HepG2 (cell line): Measurements from ENCODE around the gene APBB1. TPM values are rescaled to one million over a fixed set of nuclear protein-coding genes. Genes with fewer than 3 reads are reported as not detected.

Source experiments
- ATAC-seq: fragments of 200-7000 bp; cut with Tn5 transposase; 3 replicates; pipeline ENCODE4 v1.9.1; 2020; ENCODE audit warnings: mild to moderate bottlenecking, moderate library complexity
- BruUV-seq: library from RNA; stranded (reverse); fragments of 400-500 nt; replicated peaks from 2 replicates; lab custom pipeline; 2021; lab: Mats Ljungman, UMichigan
- CTCF ChIA-PET: fragments of 300-600 bp; formaldehyde crosslinking; extraction: SDS; loops from one replicate; lab custom pipeline; 2021; ENCODE audit warnings: low total read pairs, inconsistent platforms, low intra/inter-chr PET ratio; lab: Yijun Ruan, JAX
- POLR2A ChIA-PET: fragments of 350-600 bp; sonication (Branson Sonifier 250); formaldehyde crosslinking; loops from one replicate; lab custom pipeline; 2020; ENCODE audit warnings: antibody characterized with exemption, inconsistent platforms; lab: Yijun Ruan, JAX
- DNase-seq: peaks from one replicate; pipeline ENCODE4 v3.0.0-alpha.2; 2015; ENCODE audit warnings: low spot score
- FAIRE-seq: peaks from 3 replicates; lab custom pipeline; 2011; peaks lifted over from hg19 to GRCh38; lab: Jason Lieb, UNC
- H2AFZ ChIP-seq: one replicate; pipeline ENCODE4 v1.6.1; 2011; ENCODE audit warnings: low read length, inconsistent platforms
- H3K27ac ChIP-seq: fragments of 300-600 bp; 3 replicates; pipeline ENCODE4 v1.8.0; 2011; ENCODE audit warnings: mixed run types, mild to moderate bottlenecking, mixed read lengths, low read length, inconsistent platforms; ENCODE audit not compliant: insufficient read depth; ENCODE audit errors: extremely low read length
- H3K27me3 ChIP-seq, 2 experiments: fragments of 200-600 bp in 1 of 2; 2 replicates in 1 of 2; 3 replicates in 1 of 2; pipeline versions ENCODE4 v1.6.0 to v1.8.0; 2011; ENCODE audit warnings: low read length in 2 of 2, mild to moderate bottlenecking in 2 of 2, moderate library complexity in 2 of 2, inconsistent platforms in 1 of 2; ENCODE audit not compliant: insufficient read depth in 2 of 2, control insufficient read depth in 1 of 2
- H3K36me3 ChIP-seq, 2 experiments: fragments of 200-600 bp in 1 of 2; replicated peaks in 1 of 2; 2 replicates in 1 of 2; 3 replicates in 1 of 2; pipeline versions ENCODE4 v1.5.1 to v1.8.0; 2011; ENCODE audit warnings: low read length in 2 of 2, inconsistent platforms in 1 of 2; ENCODE audit not compliant: insufficient read depth in 2 of 2, control insufficient read depth in 1 of 2
- H3K4me1 ChIP-seq: 2 replicates; pipeline ENCODE4 v1.5.1; 2012; ENCODE audit warnings: low read length, inconsistent platforms; ENCODE audit not compliant: insufficient read depth
- H3K4me2 ChIP-seq: 2 replicates; pipeline ENCODE4 v1.6.0; 2011; ENCODE audit warnings: low read depth, low read length, inconsistent platforms
- H3K4me3 ChIP-seq, 3 experiments: fragments of 200-600 bp in 1 of 3; sonication (generic), shearing (Covaris generic) in 1 of 3; replicated peaks in 1 of 3; 2 replicates each; pipeline ENCODE4 v1.5.1; 2011 to 2016; ENCODE audit warnings: low read length in 3 of 3, inconsistent platforms in 2 of 3, low read depth in 2 of 3, mild to moderate bottlenecking in 2 of 3, control low read depth in 1 of 3, mixed read lengths in 1 of 3; ENCODE audit not compliant: insufficient read depth in 1 of 3
- H3K79me2 ChIP-seq: one replicate; pipeline ENCODE4 v1.6.1; 2011; ENCODE audit warnings: low read length, inconsistent platforms; ENCODE audit not compliant: insufficient read depth
- H3K9ac ChIP-seq: 2 replicates; pipeline ENCODE4 v1.6.0; 2011; ENCODE audit warnings: mild to moderate bottlenecking, low read depth, low read length, inconsistent platforms; ENCODE audit not compliant: insufficient read depth
- H3K9me3 ChIP-seq: 2 replicates; pipeline ENCODE4 v1.5.1; 2012; ENCODE audit warnings: mild to moderate bottlenecking, low read length
- H4K20me1 ChIP-seq: 2 replicates; pipeline ENCODE4 v1.6.0; 2011; ENCODE audit warnings: inconsistent platforms, mild to moderate bottlenecking, low read length, moderate library complexity; ENCODE audit not compliant: insufficient read depth
- ARNTL ChIP-seq: sonication (generic); formaldehyde crosslinking; IDR thresholded peaks from 2 replicates; pipeline ENCODE4 v1.4.0; 2020; ENCODE audit warnings: mild to moderate bottlenecking, missing genetic modification reagents
- BHLHE40 ChIP-seq: IDR thresholded peaks from 2 replicates; pipeline ENCODE4 v1.6.1; 2011; ENCODE audit warnings: low read length, improper control_type of control experiment
- CHD2 ChIP-seq: IDR thresholded peaks from 2 replicates; pipeline ENCODE4 v1.6.1; 2011; ENCODE audit warnings: low read depth, low read length, improper control_type of control experiment
- FOXP4 ChIP-seq: sonication (generic); formaldehyde crosslinking; IDR thresholded peaks from 2 replicates; pipeline ENCODE4 v1.4.0; 2020; ENCODE audit warnings: missing genetic modification reagents
- GABPA ChIP-seq, 2 experiments: IDR thresholded peaks; 2 replicates each; pipeline ENCODE4 v1.6.1; 2011 to 2016; ENCODE audit warnings: low read depth in 2 of 2, low read length in 1 of 2, missing biosample characterization in 1 of 2, missing genetic modification characterization in 1 of 2
- GABPB1 ChIP-seq: IDR thresholded peaks from 2 replicates; pipeline ENCODE4 v1.6.1; 2016; ENCODE audit warnings: mild to moderate bottlenecking, missing genetic modification reagents, moderate library complexity, missing compliant biosample characterization
- HDAC2 ChIP-seq: sonication (generic); formaldehyde crosslinking; IDR thresholded peaks from 2 replicates; pipeline ENCODE4 v1.4.0; 2020; ENCODE audit warnings: missing genetic modification reagents
- ISL2 ChIP-seq: sonication (generic); formaldehyde crosslinking; IDR thresholded peaks from 2 replicates; pipeline ENCODE4 v1.5.0; 2020; ENCODE audit warnings: missing genetic modification reagents
- NCOA2 ChIP-seq: sonication (generic); formaldehyde crosslinking; IDR thresholded peaks from 2 replicates; pipeline ENCODE4 v1.8.0; 2022; ENCODE audit warnings: inconsistent platforms
- RBFOX2 ChIP-seq: fragments of 200-400 bp; formaldehyde crosslinking; IDR thresholded peaks from 2 replicates; pipeline ENCODE4 v1.6.1; 2017; ENCODE audit warnings: low read depth, mild to moderate bottlenecking, low read length
- RBM39 ChIP-seq: fragments of 200-400 bp; formaldehyde crosslinking; IDR thresholded peaks from one replicate; pipeline ENCODE4 v1.6.1; 2018; ENCODE audit warnings: antibody characterized with exemption, mild to moderate bottlenecking, low read depth, low read length; ENCODE audit not compliant: poor library complexity, severe bottlenecking
- SP5 ChIP-seq: IDR thresholded peaks from 2 replicates; pipeline ENCODE4 v1.6.1; 2016; ENCODE audit warnings: low read depth, borderline replicate concordance
- ZBTB26 ChIP-seq: IDR thresholded peaks from 2 replicates; pipeline ENCODE4 v1.6.1; 2016; ENCODE audit warnings: missing compliant biosample characterization, missing genetic modification reagents, borderline replicate concordance
- ZBTB8A ChIP-seq: sonication (generic); formaldehyde crosslinking; IDR thresholded peaks from 2 replicates; pipeline ENCODE4 v1.4.0; 2020; ENCODE audit warnings: mild to moderate bottlenecking, low read depth, missing genetic modification reagents, borderline replicate concordance
- ZNF101 ChIP-seq: sonication (generic); formaldehyde crosslinking; IDR thresholded peaks from 2 replicates; pipeline ENCODE4 v1.4.0; 2020; ENCODE audit warnings: mild to moderate bottlenecking, low read depth, missing genetic modification reagents, borderline replicate concordance
- ZNF574 ChIP-seq: sonication (generic); formaldehyde crosslinking; IDR thresholded peaks from 2 replicates; pipeline ENCODE4 v1.4.0; 2020; ENCODE audit warnings: missing genetic modification reagents
- WGBS: methylation state at CpG from one replicate; pipeline ENCODE4 v1.1.6; 2017; ENCODE audit warnings: low lambda C conversion rate; 5-methylcytosine and 5-hydroxymethylcytosine counted together
- in situ Hi-C: cut with HindIII; loops from 2 replicates; pipeline ENCODE4 v1.10.0; 2017; ENCODE audit warnings: low pct_unique_long_range_greater_than_20kb; ENCODE audit not compliant: extremely low pct_ligation_motif_present
- intact Hi-C: fragments of 100-400 bp; cut with micrococcal nuclease; formaldehyde crosslinking; loops from one replicate; pipeline ENCODE4 v1.10.0; 2022; ENCODE audit not compliant: unreplicated experiment
- polyA plus RNA-seq, 8 experiments: library from polyadenylated mRNA; depleted of rRNA in 3 of 8; stranded (reverse) in 7 of 8; unstranded in 1 of 8; fragments of >200 nt; fragmentation: Illumina TruSeq in 4 of 8; extraction: Trizol in 4 of 8; gene quantifications; 2 replicates each; pipeline versions ENCODE4 v1.2.1 to v1.2.3, GENCODE V29; 2011 to 2016; ENCODE audit warnings: low read depth in 4 of 8, missing spikeins in 1 of 8, mixed read lengths in 1 of 8; ENCODE audit not compliant: insufficient read depth in 1 of 8
- total RNA-seq, 5 experiments: library from RNA; depleted of rRNA; stranded (reverse); fragments of >200 nt; fragmentation: Illumina TruSeq; extraction: Trizol; gene quantifications; 2 replicates each; pipeline ENCODE4 v1.2.3, GENCODE V29; 2016; ENCODE audit warnings: low read depth in 1 of 5
- TF ChIP-seq, protein P1 (sequence below): sonication (generic); formaldehyde crosslinking; IDR thresholded peaks from 2 replicates; pipeline ENCODE4 v1.5.0; 2020; ENCODE audit warnings: mild to moderate bottlenecking, missing genetic modification reagents, moderate library complexity

APBB1 gene
- total and polyA plus RNA-seq, 2 of the 13 experiments (the other 11 are each of a cell fraction or from before 2014, with no cell fraction given) = 1.7 to 3.5 TPM

DNA sequence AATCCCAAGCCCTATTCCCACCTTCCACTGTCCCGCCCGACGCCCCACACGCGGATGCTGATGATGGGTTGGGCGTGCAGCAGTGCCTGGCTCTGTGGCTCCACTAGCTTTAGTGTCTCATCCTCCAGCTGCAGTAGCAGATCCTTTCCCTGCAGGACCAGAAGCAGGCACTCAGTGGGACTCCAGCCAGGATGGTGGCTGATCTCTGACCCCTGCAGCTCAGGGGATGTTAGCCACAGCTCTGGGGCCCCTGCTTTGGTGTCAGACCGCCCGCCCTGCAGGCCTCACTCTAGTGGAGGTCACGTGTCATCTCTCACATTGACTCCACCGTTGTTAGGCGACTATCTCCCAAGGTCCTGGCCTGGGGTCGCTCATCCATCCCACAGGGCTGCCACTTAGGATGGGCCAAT is 16.8 kb downstream of the APBB1 start:
- DNase-seq = peak; percentile 59
- Histone ChIP-seq H3K27ac (no peak overlapping the region), H3K9me3 (no peaks in the 10 kb centered on the region), H3K36me3 (no peaks in the 10 kb centered on the region), H3K4me2 (peak overlapping the region; percentile 30; the same call in 1 of the 2 replicates), H3K4me3 (no peak overlapping the region), H3K4me1 (peaks cover 32% of the 10 kb centered on the region), H3K27me3 (peaks cover 0 to 3% of the 10 kb centered on the region in 2 experiments; a peak in 1 of 5 replicates), H2AFZ (no peak overlapping the region), H3K9ac (no peak overlapping the region), H4K20me1 (no peaks in the 10 kb centered on the region), H3K79me2 (no peaks in the 10 kb centered on the region)
- POLR2A ChIA-PET = interaction anchor here (0.9 to 2.8 kb wide), 4 partner anchors 12 to 39 kb away, joined by 3 to 16 read pairs (median 4); partner anchors contain the start of genes HPX and SMPD1
- FAIRE-seq = peak; percentile 51
- CTCF ChIA-PET = no interaction called here
- no TSS peak for BruUV-seq
- in situ Hi-C loops (no loop called here), intact Hi-C loops (no loop called here)
- 61% methylated on average over 7 of the region's 12 CpGs for WGBS
- peak; percentile 86 for ATAC-seq
- TF ChIP-seq CHD2 = no peak
- TF ChIP-seq ZBTB8A (CRISPR knock-in tag) = no peak
- TF ChIP-seq BHLHE40 = peak; percentile 68; the same call in 1 of the 2 replicates
- no peak for TF ChIP-seq GABPA (IDR thresholded peaks at IDR 0.05; ENCODE audit: low read depth, low read length)
- no peak for TF ChIP-seq GABPA (CRISPR knock-in tag; IDR thresholded peaks at IDR 0.05; ENCODE audit: low read depth)
- TF ChIP-seq HDAC2 (CRISPR knock-in tag) = 0 out of 2 replicates have a peak, but pooled peaks have one; percentile 28
- peak; percentile 37 for TF ChIP-seq ZNF574
- peak; percentile 86 for TF ChIP-seq ARNTL (CRISPR knock-in tag)
- TF ChIP-seq ISL2 (CRISPR knock-in tag) = 0 out of 2 replicates have a peak, but pooled peaks have one; percentile 29
- TF ChIP-seq RBM39 = no peak
- peak; percentile 33; the same call in 1 of the 2 replicates for TF ChIP-seq FOXP4
- TF ChIP-seq ZBTB26 = no peak
- TF ChIP-seq RBFOX2 = no peak
- TF ChIP-seq, protein P1, sequence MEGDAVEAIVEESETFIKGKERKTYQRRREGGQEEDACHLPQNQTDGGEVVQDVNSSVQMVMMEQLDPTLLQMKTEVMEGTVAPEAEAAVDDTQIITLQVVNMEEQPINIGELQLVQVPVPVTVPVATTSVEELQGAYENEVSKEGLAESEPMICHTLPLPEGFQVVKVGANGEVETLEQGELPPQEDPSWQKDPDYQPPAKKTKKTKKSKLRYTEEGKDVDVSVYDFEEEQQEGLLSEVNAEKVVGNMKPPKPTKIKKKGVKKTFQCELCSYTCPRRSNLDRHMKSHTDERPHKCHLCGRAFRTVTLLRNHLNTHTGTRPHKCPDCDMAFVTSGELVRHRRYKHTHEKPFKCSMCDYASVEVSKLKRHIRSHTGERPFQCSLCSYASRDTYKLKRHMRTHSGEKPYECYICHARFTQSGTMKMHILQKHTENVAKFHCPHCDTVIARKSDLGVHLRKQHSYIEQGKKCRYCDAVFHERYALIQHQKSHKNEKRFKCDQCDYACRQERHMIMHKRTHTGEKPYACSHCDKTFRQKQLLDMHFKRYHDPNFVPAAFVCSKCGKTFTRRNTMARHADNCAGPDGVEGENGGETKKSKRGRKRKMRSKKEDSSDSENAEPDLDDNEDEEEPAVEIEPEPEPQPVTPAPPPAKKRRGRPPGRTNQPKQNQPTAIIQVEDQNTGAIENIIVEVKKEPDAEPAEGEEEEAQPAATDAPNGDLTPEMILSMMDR = peak; percentile 16; the same call in 1 of the 2 replicates
- no peak for TF ChIP-seq ZNF101 (CRISPR knock-in tag)
- peak; percentile 21; the same call in 1 of the 2 replicates for TF ChIP-seq GABPB1 (CRISPR knock-in tag)
- 0 out of 2 replicates have a peak, but pooled peaks have one; percentile 24 for TF ChIP-seq SP5 (CRISPR knock-in tag)
- no peak for TF ChIP-seq NCOA2 (CRISPR knock-in tag)
